ENCODE measurements around the gene USP48. TPM values are rescaled to one million over a fixed set of nuclear protein-coding genes. Genes with fewer than 3 reads are reported as not detected.

The USP48 gene
- total and polyA plus RNA-seq, 2 of the 8 experiments (the other 6 are each of a cell fraction or from before 2014, with no cell fraction given), result 12.8 to 83.5 TPM

DNA sequence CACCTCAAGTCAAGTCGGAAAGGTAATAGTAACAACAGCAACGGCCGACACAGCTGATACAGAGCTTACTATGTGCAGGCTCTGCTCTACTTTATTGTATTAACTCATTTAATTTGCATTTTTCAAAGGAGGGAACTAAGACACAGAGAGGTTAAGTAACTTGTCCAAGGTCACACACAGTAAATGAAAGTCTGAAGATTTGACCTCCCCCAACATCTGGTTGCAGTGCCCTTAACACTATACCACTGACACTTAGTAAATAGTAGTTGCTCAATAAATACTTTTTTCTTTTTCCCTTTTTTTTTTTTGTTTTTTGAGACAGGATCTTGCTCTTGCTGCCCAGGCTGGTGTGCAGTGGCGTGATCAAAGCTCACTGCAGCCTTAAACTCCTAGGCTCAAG, 153.0 kb downstream of the USP48 start (continued):
- TF ChIP-seq TEAD4 (IDR thresholded peaks at IDR 0.05; ENCODE audit: low read depth, low read length) (no peak), KDM5A (IDR thresholded peaks at IDR 0.05; ENCODE audit: low read length) (no peak), SIN3A (conservative IDR thresholded peaks at IDR 0.05 in 1 of 2, IDR thresholded peaks at IDR 0.05 in 1 of 2; ENCODE audit: low read depth in 1 of 2, low read length in 2 of 2) (no peak), PHF8 (conservative IDR thresholded peaks at IDR 0.05; ENCODE audit: low read depth, low read length) (no peak)
